Neutrophil (primary cell): ENCODE data around the gene COLEC12.

Experiments
- H3K27ac ChIP-seq: fragments of 200-600 bp; sonication (generic); 2 replicates; pipeline ENCODE4 v1.5.1; 2016; ENCODE audit warnings: mild to moderate bottlenecking, moderate library complexity
- H3K27me3 ChIP-seq: fragments of 200-600 bp; sonication (generic); 2 replicates; pipeline ENCODE4 v1.6.0; 2016; ENCODE audit warnings: mild to moderate bottlenecking
- H3K36me3 ChIP-seq: fragments of 200-600 bp; sonication (generic); 2 replicates; pipeline ENCODE4 v1.5.1; 2017
- H3K4me1 ChIP-seq, 2 experiments: fragments of 200-600 bp in 1 of 2; sonication (generic) in 1 of 2; 1 replicate in 1 of 2; 2 replicates in 1 of 2; pipeline versions ENCODE4 v1.5.1 to v1.6.1; 2013 to 2016; ENCODE audit warnings: low read depth in 1 of 2, low read length in 1 of 2, mild to moderate bottlenecking in 1 of 2, moderate library complexity in 1 of 2; ENCODE audit not compliant: control insufficient read depth in 1 of 2, insufficient read depth in 1 of 2
- H3K4me3 ChIP-seq, 2 experiments: fragments of 200-600 bp in 1 of 2; sonication (generic) in 1 of 2; 1 replicate in 1 of 2; 2 replicates in 1 of 2; pipeline ENCODE4 v1.5.1; 2013 to 2016; ENCODE audit warnings: low read depth in 1 of 2, low read length in 1 of 2, mild to moderate bottlenecking in 1 of 2, moderate library complexity in 1 of 2
- H3K9me3 ChIP-seq: fragments of 200-600 bp; sonication (generic); 2 replicates; pipeline ENCODE4 v1.5.1; 2016
- CTCF ChIP-seq: fragments of 200-600 bp; sonication (generic); IDR thresholded peaks from 2 replicates; pipeline ENCODE4 v1.5.1; 2016; ENCODE audit warnings: antibody characterized with exemption

COLEC12 gene

GRCh38 chr18:457140-457519 lies 43.4 kb downstream of the COLEC12 start:
- H3K9me3 ChIP-seq = no peaks in the 10 kb centered on the region
- peaks cover 11 to 20% of the 10 kb centered on the region in 2 experiments for H3K4me1 ChIP-seq
- no peak overlapping the region for H3K4me3 ChIP-seq
- TF ChIP-seq CTCF = no peak
- no peaks in the 10 kb centered on the region for H3K27me3 ChIP-seq
- H3K27ac ChIP-seq = no peak overlapping the region
- H3K36me3 ChIP-seq = no peaks in the 10 kb centered on the region

- peaks cover 11 to 20% of the 10 kb centered on the region in 2 experiments for H3K4me1 ChIP-seq
- H3K36me3 ChIP-seq = no peaks in the 10 kb centered on the region
- H3K9me3 ChIP-seq = no peaks in the 10 kb centered on the region
- no peaks in the 10 kb centered on the region for H3K27me3 ChIP-seq
- no peak overlapping the region for H3K27ac ChIP-seq
- no peak overlapping the region for H3K4me3 ChIP-seq
- TF ChIP-seq CTCF = no peak
These were observed 44.0 kb downstream of the COLEC12 start for GRCh38 chr18:456361-457139.

GRCh38 chr18:453400-453799 lies 47.1 kb downstream of the COLEC12 start:
- H3K27me3 ChIP-seq = no peaks in the 10 kb centered on the region
- no peak for TF ChIP-seq CTCF
- no peak overlapping the region for H3K4me3 ChIP-seq
- H3K36me3 ChIP-seq = no peaks in the 10 kb centered on the region
- H3K9me3 ChIP-seq = peaks cover 7% of the 10 kb centered on the region
- peaks cover 11 to 20% of the 10 kb centered on the region in 2 experiments for H3K4me1 ChIP-seq
- peak overlapping the region; percentile 56 for H3K27ac ChIP-seq

GRCh38 chr18:452816-453215 lies 47.7 kb downstream of the COLEC12 start:
- Histone ChIP-seq H3K4me3 (no peak overlapping the region), H3K36me3 (no peaks in the 10 kb centered on the region), H3K4me1 (peaks cover 11 to 20% of the 10 kb centered on the region in 2 experiments), H3K27me3 (no peaks in the 10 kb centered on the region), H3K27ac (peak overlapping the region; percentile 56), H3K9me3 (peaks cover 7% of the 10 kb centered on the region)
- TF ChIP-seq CTCF = no peak

- H3K27ac ChIP-seq = no peak overlapping the region
- no peak overlapping the region for H3K4me3 ChIP-seq
- no peak for TF ChIP-seq CTCF
- peaks cover 12 to 18% of the 10 kb centered on the region in 2 experiments for H3K4me1 ChIP-seq
- peaks cover 7% of the 10 kb centered on the region for H3K9me3 ChIP-seq
- H3K36me3 ChIP-seq = no peaks in the 10 kb centered on the region
- no peaks in the 10 kb centered on the region for H3K27me3 ChIP-seq
These were observed 51.1 kb downstream of the COLEC12 start for GRCh38 chr18:449374-449773.
